ENCODE results near the gene FBXL19. TPM values are rescaled to one million over a fixed set of nuclear protein-coding genes. Genes with fewer than 3 reads are reported as not detected.

The FBXL19 gene
- total and polyA plus RNA-seq, 2 of the 13 experiments (the other 11 are each of a cell fraction or from before 2014, with no cell fraction given), result 6.0 to 13.7 TPM

GRCh38 chr16:30902029-30902972 is 21.1 kb upstream of the FBXL19 start (continued):
- TF ChIP-seq MLXIP (CRISPR knock-in tag; IDR thresholded peaks at IDR 0.05; ENCODE audit: borderline replicate concordance) (no peak), ZNF326 (CRISPR knock-in tag; IDR thresholded peaks at IDR 0.05; ENCODE audit: borderline replicate concordance) (no peak), E2F2 (CRISPR knock-in tag; IDR thresholded peaks at IDR 0.05; ENCODE audit: borderline replicate concordance) (no peak), HHEX (CRISPR knock-in tag; IDR thresholded peaks at IDR 0.05) (no peak), KDM5B (CRISPR knock-in tag; IDR thresholded peaks at IDR 0.05; ENCODE audit: borderline replicate concordance) (peak; percentile 43; the same call in 1 of the 2 replicates), RERE (CRISPR knock-in tag; IDR thresholded peaks at IDR 0.05; ENCODE audit: low read depth) (no peak), THRA (CRISPR knock-in tag; IDR thresholded peaks at IDR 0.05; ENCODE audit: borderline replicate concordance) (no peak; the same call in 1 of the 2 replicates), ZNF382 (CRISPR knock-in tag; IDR thresholded peaks at IDR 0.05; ENCODE audit: borderline replicate concordance) (no peak), ZBTB42 (CRISPR knock-in tag; IDR thresholded peaks at IDR 0.05) (no peak), DMTF1 (CRISPR knock-in tag; IDR thresholded peaks at IDR 0.05) (no peak), REL (CRISPR knock-in tag; conservative IDR thresholded peaks at IDR 0.05) (no peak)

All from HepG2 (cell line).